SJCRH30 (cell line): ENCODE results near the gene OTOS. TPM values are rescaled to one million over a fixed set of nuclear protein-coding genes. Genes with fewer than 3 reads are reported as not detected.

Experiments used
- DNase-seq, 2 experiments: peaks; one replicate each; pipeline ENCODE4 v3.0.0-alpha.2; 2015 to 2020
- H3K27ac ChIP-seq: fragments of 250-450 bp; sonication (Bioruptor Pico); 2 replicates; pipeline ENCODE4 v1.5.1; 2020; ENCODE audit warnings: mild to moderate bottlenecking, moderate library complexity
- H3K27me3 ChIP-seq: fragments of 250-450 bp; sonication (Bioruptor Pico); 2 replicates; pipeline ENCODE4 v1.5.1; 2020; ENCODE audit warnings: mild to moderate bottlenecking, moderate library complexity
- H3K36me3 ChIP-seq: fragments of 250-450 bp; sonication (Bioruptor Pico); 2 replicates; pipeline ENCODE4 v1.5.1; 2020; ENCODE audit warnings: mild to moderate bottlenecking, moderate library complexity
- H3K4me1 ChIP-seq: fragments of 250-450 bp; sonication (Bioruptor Pico); 2 replicates; pipeline ENCODE4 v1.5.1; 2020; ENCODE audit warnings: mild to moderate bottlenecking, moderate library complexity
- H3K4me3 ChIP-seq: fragments of 250-450 bp; sonication (Bioruptor Pico); 2 replicates; pipeline ENCODE4 v1.5.1; 2020; ENCODE audit warnings: mild to moderate bottlenecking, moderate library complexity
- H3K9me3 ChIP-seq: fragments of 250-450 bp; sonication (Bioruptor Pico); replicated peaks from 2 replicates; pipeline ENCODE4 v1.5.1; 2020; ENCODE audit warnings: mild to moderate bottlenecking, moderate library complexity
- total RNA-seq: library from RNA; depleted of rRNA; stranded (reverse); fragments of >200 nt; shearing (Covaris generic); gene quantifications from 2 replicates; pipeline ENCODE4 v1.2.3, GENCODE V29; 2014

OTOS gene
- total RNA-seq, 1 experiment from 2014 or later: not detected

DNA sequence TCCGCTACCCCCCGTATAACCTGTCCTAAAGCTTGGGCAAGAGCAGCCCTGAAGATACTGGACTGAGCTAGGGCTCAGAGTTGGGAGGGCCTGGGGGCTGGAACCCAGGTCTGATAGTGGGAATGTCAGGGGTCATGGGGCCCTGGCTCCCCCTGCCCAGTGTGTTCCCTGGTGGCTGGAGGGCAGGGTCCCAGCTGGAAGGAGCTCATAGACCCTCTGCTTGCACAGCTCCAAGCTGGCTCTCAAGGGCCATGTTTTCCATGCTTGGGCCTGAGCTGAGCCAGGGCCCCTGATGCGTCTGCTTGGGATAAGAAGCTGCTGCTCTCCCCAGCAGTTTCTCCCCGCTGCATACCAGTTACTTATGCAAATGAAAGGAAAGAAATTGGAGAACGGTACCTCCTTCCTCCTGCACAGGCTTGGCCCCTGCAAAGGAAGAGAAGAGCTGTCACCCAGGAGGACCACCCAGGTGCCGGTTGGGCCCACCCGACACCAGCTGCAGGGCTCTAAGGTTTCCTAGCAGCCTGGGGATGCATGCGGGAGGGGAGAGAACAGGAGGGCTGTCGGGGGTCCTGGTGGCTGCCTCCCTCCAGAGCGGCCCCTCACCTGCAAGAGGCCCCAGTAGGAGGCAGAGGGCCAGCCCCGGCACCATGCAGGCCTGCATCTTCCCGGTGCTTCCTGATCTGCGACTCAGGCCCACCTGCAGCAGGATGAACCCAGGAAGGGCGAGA, 628 bp downstream of the OTOS start:
- Histone ChIP-seq H3K4me1 (peaks cover 3% of the 10 kb centered on the region; the same call in 1 of the 2 replicates), H3K36me3 (no peaks in the 10 kb centered on the region), H3K27ac (no peak overlapping the region), H3K4me3 (no peak overlapping the region), H3K27me3 (peaks cover 31% of the 10 kb centered on the region), H3K9me3 (no peaks in the 10 kb centered on the region)
- DNase-seq: peak; percentile 53 to 66

DNA sequence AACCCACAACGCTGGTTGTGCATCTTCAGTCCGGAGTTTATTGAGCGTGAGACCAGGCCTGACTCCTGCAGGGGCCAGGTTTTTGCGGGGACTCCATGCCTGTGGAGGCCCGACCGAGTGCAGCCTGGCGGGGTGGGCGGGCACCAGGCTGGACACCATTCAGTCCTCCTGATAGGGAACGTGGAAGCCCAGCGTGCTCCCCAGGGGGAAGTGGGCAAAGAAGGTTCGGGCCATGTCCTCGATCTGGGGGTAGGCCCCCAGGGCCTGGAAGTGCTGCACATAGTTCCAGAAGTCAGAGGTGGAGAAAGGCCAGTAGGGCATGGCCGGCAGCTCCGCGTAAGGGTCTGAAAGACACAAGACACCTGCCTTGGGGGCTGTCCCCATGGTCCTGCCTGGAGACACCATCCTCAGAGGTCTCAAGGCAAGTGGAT, 1.4 kb downstream of the OTOS start:
- Histone ChIP-seq H3K36me3 (no peaks in the 10 kb centered on the region), H3K4me1 (peaks cover 3% of the 10 kb centered on the region; the same call in 1 of the 2 replicates), H3K9me3 (no peaks in the 10 kb centered on the region), H3K4me3 (no peak overlapping the region), H3K27ac (no peak overlapping the region), H3K27me3 (peaks cover 31% of the 10 kb centered on the region)
- no peak for DNase-seq

DNA sequence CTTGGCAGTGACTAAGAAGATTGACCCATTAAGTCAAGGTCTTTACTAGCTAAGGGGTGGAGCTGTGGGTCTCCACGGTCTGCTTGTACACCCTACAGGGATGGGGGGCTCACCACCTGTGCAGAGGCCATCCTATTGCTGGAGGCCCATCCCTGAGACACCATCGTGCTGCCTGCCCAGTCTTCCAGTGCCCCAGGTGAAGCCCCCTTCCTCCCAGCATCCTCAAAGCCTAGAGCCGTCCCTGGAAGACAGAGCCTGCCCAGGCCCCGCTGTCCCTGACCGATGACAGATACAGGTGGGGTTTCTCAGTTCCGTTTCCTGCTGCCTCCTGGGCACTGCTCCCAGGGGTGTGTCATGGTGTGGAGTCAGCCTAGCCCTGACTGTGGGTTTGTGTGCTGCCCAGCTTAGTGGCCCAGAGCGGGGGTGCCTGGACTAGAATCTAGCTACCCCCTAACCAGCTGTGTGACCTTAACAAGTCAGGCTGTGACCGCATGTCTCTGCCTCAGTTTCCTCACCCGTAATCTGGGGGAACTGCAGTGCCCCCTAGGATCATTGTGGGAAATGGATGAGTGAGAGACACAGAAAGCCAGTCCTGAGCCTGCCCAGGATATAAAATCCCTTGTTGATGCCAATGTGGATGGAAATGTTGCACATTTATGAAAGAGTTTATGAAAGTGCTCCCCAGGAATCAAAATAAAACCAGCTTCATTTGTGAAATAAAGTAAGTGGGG, 2.0 kb downstream of the OTOS start:
- Histone ChIP-seq H3K4me1 (peaks cover 3% of the 10 kb centered on the region; the same call in 1 of the 2 replicates), H3K36me3 (0 out of 2 replicates have a peak, but pooled peaks cover 4% of the 10 kb centered on the region), H3K4me3 (no peak overlapping the region), H3K9me3 (no peaks in the 10 kb centered on the region), H3K27me3 (peaks cover 31% of the 10 kb centered on the region), H3K27ac (no peak overlapping the region)
- no peak for DNase-seq

DNA sequence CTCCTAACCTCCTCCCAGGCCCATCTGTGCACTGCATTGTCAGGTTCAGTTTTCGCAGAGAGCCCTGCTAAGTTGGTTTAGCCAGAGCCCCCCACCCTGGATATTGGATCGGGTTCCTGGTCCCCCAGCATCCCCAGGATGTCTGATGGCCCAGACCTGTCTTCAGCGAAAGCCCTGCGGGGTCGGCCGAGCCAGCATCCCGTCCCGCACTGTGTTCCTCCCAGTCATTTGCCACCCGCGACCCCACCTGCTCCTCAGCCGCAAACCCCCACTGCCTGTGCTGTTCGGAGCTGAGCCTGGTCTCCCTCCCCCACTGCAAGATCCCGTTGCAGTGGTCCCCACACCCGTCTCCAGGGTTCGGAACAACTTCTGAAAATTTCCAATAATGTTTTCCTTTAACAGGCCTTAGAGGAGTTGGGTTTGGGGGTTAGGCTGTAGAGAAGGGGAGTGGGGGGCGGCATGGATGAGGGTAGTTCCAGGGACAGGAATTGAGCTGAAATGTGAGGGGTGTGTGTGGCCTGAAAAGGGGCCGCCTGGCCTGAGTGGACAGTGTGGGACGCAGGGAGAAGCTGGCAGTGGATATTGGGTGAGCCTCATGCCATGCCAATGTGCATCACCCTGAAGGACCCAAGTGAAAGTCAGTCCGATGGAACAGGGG, 2.7 kb downstream of the OTOS start:
- no peak for DNase-seq
- no peaks in the 10 kb centered on the region for H3K9me3 ChIP-seq
- H3K36me3 ChIP-seq: peaks cover 10% of the 10 kb centered on the region
- peaks cover 31% of the 10 kb centered on the region for H3K27me3 ChIP-seq
- H3K4me3 ChIP-seq: no peak overlapping the region
- peaks cover 3% of the 10 kb centered on the region; the same call in 1 of the 2 replicates for H3K4me1 ChIP-seq
- H3K27ac ChIP-seq: no peak overlapping the region

DNA sequence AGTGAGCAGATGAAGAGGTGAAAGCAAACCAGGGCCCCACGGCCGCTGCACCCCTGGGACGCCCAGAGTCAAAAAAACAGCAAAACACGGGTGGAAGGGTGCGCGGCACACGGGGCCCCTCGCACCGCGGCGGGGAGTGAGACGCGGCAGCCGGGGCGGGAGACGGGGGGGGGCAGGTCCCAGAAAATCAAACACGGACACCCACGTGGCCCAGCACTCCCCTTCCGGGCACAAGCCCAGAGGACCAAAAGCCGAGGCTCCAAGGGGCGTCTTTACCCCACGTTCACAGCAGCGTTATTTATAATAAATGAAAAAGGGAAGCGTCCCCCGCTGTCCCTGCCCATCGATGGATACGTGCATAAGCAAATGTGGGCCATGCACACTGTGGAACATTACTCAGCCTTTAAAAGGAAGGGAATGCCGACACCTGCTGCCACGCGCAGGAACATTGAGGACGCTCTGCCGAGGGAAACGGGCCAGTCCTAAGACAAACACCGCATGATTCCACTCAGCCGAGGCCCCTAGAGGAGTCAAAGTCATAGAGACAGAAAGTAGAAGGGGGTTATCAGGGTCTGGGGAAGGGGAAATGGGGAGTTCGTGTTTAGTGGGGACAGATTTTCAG, 3.7 kb downstream of the OTOS start:
- peaks cover 3% of the 10 kb centered on the region; the same call in 1 of the 2 replicates for H3K4me1 ChIP-seq
- no peak for DNase-seq
- peak overlapping the region; percentile 79 for H3K4me3 ChIP-seq
- peaks cover 19% of the 10 kb centered on the region for H3K36me3 ChIP-seq
- H3K9me3 ChIP-seq: no peaks in the 10 kb centered on the region
- H3K27ac ChIP-seq: no peak overlapping the region; the same call in 1 of the 2 replicates
- peaks cover 31% of the 10 kb centered on the region for H3K27me3 ChIP-seq

DNA sequence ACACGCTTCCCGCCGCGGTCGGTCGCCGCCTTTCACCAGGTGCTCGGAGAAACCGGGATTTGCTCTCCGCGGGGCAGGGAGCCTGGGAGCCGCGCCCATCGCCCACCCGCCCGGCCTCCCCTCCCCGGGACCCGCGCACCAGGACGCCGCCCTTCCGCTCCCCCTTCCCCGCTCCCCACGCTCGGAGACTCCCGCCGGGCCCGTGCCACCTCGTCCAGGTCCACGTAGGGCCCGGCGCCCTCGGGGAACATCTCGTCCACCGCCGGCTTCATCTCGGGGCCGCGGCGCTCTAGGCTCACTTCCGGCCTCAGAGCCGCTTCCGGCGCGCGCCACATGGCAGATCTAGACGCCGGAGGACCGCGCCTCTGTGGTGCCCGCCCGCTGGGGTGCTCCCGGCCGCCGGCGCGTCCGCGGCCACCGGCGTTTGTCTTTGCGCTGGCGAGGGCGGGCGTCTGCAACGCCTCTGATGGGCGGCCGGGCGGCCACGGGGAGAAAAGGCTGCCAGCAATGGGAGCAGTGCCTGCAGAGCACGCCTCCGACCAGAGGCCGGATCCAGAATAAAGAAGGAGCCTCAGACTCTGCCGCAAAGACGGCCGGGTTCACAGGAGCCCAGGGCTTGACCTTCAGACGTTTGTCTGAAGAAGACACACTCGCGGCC, 4.3 kb downstream of the OTOS start, which contains the start of gene COPS9:
Gene COPS9, minus strand, starts transcription at position 293 of the 658 bp plus-strand sequence. Its CDS starts 21 bp downstream, at position 272.
- H3K4me1 ChIP-seq: peaks cover 3% of the 10 kb centered on the region; the same call in 1 of the 2 replicates
- H3K27ac ChIP-seq: peak within 1 kb of the TSS; percentile 31; the same call in 1 of the 2 replicates
- H3K4me3 ChIP-seq: peak within 1 kb of the TSS; percentile 79
- H3K36me3 ChIP-seq: peaks cover 26% of the 10 kb centered on the region
- H3K27me3 ChIP-seq: peaks cover 24% of the 10 kb centered on the region
- no peaks in the 10 kb centered on the region for H3K9me3 ChIP-seq
- peak; percentile 87 to 91 for DNase-seq

DNA sequence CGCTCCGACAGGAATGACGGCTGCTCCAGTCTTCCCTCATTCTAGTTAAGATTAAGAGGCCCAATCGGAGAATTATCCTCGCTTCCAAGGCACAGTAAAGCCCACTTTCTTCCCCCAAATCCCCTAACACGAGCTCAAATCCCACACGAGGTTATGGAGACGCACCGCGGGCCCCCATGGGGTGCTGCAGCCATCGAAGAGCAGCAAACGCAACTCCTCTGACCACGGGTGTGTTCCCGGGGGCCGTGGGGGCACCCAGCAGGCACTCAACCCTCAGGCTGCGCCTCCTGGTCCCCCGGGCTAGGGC, 4.8 kb downstream of the OTOS start:
- Histone ChIP-seq H3K9me3 (no peaks in the 10 kb centered on the region), H3K27ac (peak overlapping the region; percentile 31; the same call in 1 of the 2 replicates), H3K4me3 (peak overlapping the region; percentile 79), H3K4me1 (peaks cover 3% of the 10 kb centered on the region; the same call in 1 of the 2 replicates), H3K36me3 (peaks cover 30% of the 10 kb centered on the region), H3K27me3 (peaks cover 19% of the 10 kb centered on the region)
- no peak for DNase-seq

DNA sequence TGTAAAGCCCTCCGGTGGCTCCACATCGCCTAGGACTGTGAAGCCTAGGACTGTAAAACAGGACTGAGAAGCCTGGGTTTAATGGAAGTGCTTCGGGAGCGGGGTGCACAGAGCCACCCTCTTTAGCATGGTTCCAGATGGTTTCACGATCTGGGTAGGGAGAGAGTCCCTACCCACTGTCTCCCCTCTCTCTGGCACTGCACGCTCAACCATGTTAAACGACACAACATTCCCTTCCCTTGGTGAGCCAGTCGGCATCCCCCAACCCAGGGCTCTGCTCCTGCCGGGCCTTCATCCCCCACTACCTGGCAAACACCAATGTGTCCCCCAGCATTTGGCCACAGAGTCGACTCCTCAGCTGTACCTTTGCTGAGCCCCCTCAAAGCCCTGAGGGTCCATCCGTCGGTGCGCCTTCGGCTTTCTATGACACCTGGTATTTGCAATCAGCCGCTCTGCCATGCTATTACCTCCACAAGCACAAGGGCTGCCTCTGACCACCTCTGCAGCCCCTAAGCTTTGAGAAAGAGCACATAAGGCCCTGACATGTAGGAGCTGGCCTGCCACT, 5.4 kb downstream of the OTOS start:
- H3K4me1 ChIP-seq: peaks cover 3% of the 10 kb centered on the region; the same call in 1 of the 2 replicates
- DNase-seq: no peak
- peaks cover 13% of the 10 kb centered on the region for H3K27me3 ChIP-seq
- H3K27ac ChIP-seq: no peak overlapping the region
- H3K9me3 ChIP-seq: no peaks in the 10 kb centered on the region
- H3K36me3 ChIP-seq: peaks cover 36% of the 10 kb centered on the region
- H3K4me3 ChIP-seq: peak overlapping the region; percentile 79

DNA sequence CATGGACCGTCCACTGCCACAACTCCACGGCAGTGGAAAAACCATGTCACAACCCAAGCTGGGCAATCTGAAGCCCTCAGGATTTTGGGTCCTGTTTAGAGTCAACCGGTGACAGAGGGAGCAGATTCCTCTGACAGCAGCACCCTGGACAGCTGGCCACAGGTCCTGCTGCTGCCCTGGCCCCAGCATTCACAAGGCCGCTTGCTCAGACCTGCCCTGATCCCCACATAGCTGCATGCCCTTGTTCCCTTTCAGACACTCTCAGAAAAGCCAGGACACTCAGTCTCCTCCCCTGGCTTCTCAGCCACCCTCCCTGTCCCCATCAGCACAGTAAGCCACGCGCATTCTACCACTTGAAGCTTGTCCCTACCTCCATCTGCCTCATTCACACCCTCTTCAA, 6.0 kb downstream of the OTOS start:
- Histone ChIP-seq H3K4me3 (no peak overlapping the region), H3K4me1 (peaks cover under 1% of the 10 kb centered on the region; the same call in 1 of the 2 replicates), H3K36me3 (peaks cover 41% of the 10 kb centered on the region), H3K9me3 (no peaks in the 10 kb centered on the region), H3K27me3 (peaks cover 7% of the 10 kb centered on the region), H3K27ac (no peak overlapping the region)
- no peak for DNase-seq

DNA sequence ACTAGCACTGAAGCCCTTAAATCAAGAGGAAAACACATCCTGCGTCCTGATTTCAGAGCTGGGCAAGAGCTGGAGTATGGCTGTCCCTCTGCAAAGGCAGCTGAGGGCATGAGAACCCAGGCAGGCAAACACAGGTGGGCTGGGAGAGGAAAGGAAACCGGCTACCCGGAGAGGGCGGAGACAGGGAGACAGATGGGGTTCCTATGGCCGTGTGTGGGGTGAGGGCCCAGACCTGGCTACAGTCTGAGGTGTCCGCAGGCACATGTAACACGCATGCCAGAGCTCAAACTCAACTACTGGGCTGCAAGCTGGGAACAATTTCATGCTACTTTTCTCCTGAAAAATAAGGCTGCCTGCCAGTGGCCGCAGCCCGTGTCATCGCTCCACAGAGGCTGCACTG, 7.1 kb downstream of the OTOS start:
- H3K4me3 ChIP-seq: no peak overlapping the region
- peaks cover 10% of the 10 kb centered on the region for H3K4me1 ChIP-seq
- H3K27me3 ChIP-seq: 0 out of 2 replicates have a peak, but pooled peaks cover 2% of the 10 kb centered on the region
- no peaks in the 10 kb centered on the region for H3K9me3 ChIP-seq
- H3K27ac ChIP-seq: no peak overlapping the region
- no peak for DNase-seq
- peaks cover 42% of the 10 kb centered on the region for H3K36me3 ChIP-seq

DNA sequence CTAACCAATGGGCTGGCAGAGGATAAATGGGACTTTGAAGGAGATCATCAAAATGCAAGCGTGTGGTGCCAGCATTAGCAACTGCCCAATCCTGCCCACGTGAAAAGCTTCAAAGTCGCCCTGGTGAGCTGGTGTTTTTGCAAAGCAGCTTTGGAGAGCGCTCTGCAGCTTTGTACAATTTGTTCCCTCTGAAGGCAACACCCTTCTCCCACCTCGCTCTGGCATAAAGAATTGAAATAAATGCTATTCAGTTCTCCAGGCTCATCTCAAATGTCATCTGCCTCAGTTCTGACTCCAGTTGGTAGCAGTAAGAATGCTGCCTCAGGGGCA, 7.8 kb downstream of the OTOS start:
- Histone ChIP-seq H3K27me3 (0 out of 2 replicates have a peak, but pooled peaks cover 2% of the 10 kb centered on the region), H3K4me3 (no peak overlapping the region), H3K9me3 (no peaks in the 10 kb centered on the region), H3K36me3 (peaks cover 48% of the 10 kb centered on the region), H3K27ac (no peak overlapping the region), H3K4me1 (peaks cover 16% of the 10 kb centered on the region)
- DNase-seq: no peak

DNA sequence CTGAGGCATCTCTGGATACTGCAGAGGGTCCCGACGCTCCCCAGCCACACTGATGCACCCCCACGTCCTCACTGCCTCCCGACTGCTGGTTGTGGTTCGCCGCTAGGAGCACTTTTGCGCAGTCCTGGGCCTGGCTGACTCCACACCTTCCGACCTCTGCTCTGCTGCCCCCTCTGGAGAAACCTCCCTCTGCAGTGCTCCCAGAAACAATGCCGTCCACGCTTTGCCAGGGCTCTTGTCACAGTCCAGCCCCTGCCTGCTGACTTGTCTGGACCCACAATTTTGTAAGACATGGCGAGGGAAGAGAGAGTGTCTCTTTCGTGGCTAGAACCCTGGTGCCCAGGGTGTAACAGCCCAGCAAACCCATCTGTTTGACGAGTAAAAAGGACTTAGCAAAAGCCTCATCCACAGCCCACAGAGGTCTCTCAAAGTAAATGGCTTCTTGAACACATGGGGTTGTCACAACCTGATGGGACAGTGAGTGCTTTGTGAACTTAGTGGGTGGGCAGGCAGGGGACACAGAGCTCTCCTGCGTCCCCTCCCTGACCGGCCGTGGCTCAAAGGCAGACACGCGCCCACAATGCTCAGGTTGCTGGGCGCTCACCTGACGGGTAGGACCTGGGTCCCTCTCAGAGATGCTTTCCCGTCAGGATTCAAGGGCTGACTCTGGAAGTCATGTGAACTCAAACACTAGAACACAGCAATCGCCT, 8.4 kb downstream of the OTOS start:
- peak in 1 of 2 experiments; percentile 4 for DNase-seq
- no peak overlapping the region for H3K4me3 ChIP-seq
- H3K27me3 ChIP-seq: 0 out of 2 replicates have a peak, but pooled peaks cover 2% of the 10 kb centered on the region
- peaks cover 16% of the 10 kb centered on the region for H3K4me1 ChIP-seq
- no peak overlapping the region for H3K27ac ChIP-seq
- peaks cover 52% of the 10 kb centered on the region for H3K36me3 ChIP-seq
- no peaks in the 10 kb centered on the region for H3K9me3 ChIP-seq

DNA sequence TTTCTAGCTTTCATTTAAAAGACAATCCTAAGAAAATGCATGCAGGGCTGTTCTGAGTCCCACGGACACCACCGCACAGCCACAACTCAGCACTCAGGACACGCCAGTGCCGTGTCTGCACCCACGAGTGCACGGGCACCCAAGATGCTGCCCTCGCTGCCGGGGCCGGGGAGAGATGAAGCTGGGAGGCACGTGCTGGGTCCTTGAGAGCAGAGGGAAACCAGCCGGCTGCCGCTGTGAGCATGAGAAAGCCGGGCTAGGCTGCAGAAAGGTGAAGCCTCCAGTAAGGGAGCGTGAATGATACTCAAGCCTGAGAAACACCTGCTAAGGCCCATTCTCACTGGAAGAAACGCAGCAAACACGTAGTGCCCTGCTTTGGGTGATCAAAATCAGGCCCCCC, 9.2 kb downstream of the OTOS start:
- peaks cover 16% of the 10 kb centered on the region for H3K4me1 ChIP-seq
- H3K27me3 ChIP-seq: no peaks in the 10 kb centered on the region
- DNase-seq: no peak
- peaks cover 59% of the 10 kb centered on the region for H3K36me3 ChIP-seq
- H3K9me3 ChIP-seq: no peaks in the 10 kb centered on the region
- H3K27ac ChIP-seq: no peak overlapping the region
- no peak overlapping the region for H3K4me3 ChIP-seq
